Spinal cord (tissue), 4 donors: ENCODE data around the gene ZNF260. TPM values are rescaled to one million over a fixed set of nuclear protein-coding genes. Genes with fewer than 3 reads are reported as not detected.

Experiments
- polyA plus RNA-seq, 2 donors: library from polyadenylated mRNA; unstranded; fragments of 120-200 nt; gene quantifications; one replicate each; pipeline ENCODE4 v1.2.1, GENCODE V29; 2013; ENCODE audit not compliant: insufficient read length in 2 of 2
- total RNA-seq, 2 donors: library from RNA; depleted of rRNA in 1 of 2; stranded (reverse); fragments of 120-200 nt in 1 of 2; fragments of >200 nt in 1 of 2; gene quantifications; one replicate each; pipeline versions ENCODE4 v1.2.3 to v1.2.4, GENCODE V29; 2013 to 2014

ZNF260 gene
- total and polyA plus RNA-seq, 4 donors: 21.9 to 45.7 (median 35.2) TPM

Other genes with a start within 250 kb of the ZNF260 start
- 10 to 100 TPM; 17.5 to 33.0 TPM for gene ZFP14, start 149.1 kb downstream of the ZNF260 start, total RNA-seq
- gene ZFP14, start 149.1 kb downstream of the ZNF260 start, polyA plus RNA-seq: 10 to 100 TPM; 15.2 to 15.4 TPM
- gene ZFP82, start 109.6 kb downstream of the ZNF260 start, total RNA-seq: 10 to 100 TPM; 20.3 to 25.0 TPM
- gene ZFP82, start 109.6 kb downstream of the ZNF260 start, polyA plus RNA-seq: 10 to 100 TPM; 18.0 to 22.7 TPM
- 10 to 100 TPM; 25.7 to 30.5 TPM for gene ZNF566, start 38.7 kb downstream of the ZNF260 start, total RNA-seq
- gene ZNF566, start 38.7 kb downstream of the ZNF260 start, polyA plus RNA-seq: 10 to 100 TPM; 20.5 to 23.3 TPM
- 10 to 100 TPM; 27.7 to 41.9 TPM for gene ZNF529, start 45.0 kb upstream of the ZNF260 start, total RNA-seq
- gene ZNF529, start 45.0 kb upstream of the ZNF260 start, polyA plus RNA-seq: 10 to 100 TPM; 30.7 to 36.0 TPM
- gene ZNF382, start 77.0 kb upstream of the ZNF260 start, total RNA-seq: 10 to 100 TPM; 26.7 to 39.1 TPM
- 10 to 100 TPM; 17.2 to 22.3 TPM for gene ZNF382, start 77.0 kb upstream of the ZNF260 start, polyA plus RNA-seq
- gene ZNF461, start 138.6 kb upstream of the ZNF260 start, total RNA-seq: 10 to 100 TPM; 14.1 to 20.9 TPM
- gene ZNF461, start 138.6 kb upstream of the ZNF260 start, polyA plus RNA-seq: 10 to 100 TPM; 16.7 to 18.9 TPM
- gene ZNF567, start 159.3 kb upstream of the ZNF260 start, total RNA-seq: 10 to 100 TPM; 13.4 to 17.4 TPM
- 10 to 100 TPM in 1 of 2 donors, 1 to 10 TPM in 1; 8.2 to 10.5 TPM for gene ZNF567, start 159.3 kb upstream of the ZNF260 start, polyA plus RNA-seq
- 1 to 10 TPM; 6.4 to 6.7 TPM for gene ZNF850, start 244.5 kb upstream of the ZNF260 start, total RNA-seq
- 1 to 10 TPM; 2.4 to 2.9 TPM for gene ZNF850, start 244.5 kb upstream of the ZNF260 start, polyA plus RNA-seq